Measurements from ENCODE around the gene SLC16A12.

DNA sequence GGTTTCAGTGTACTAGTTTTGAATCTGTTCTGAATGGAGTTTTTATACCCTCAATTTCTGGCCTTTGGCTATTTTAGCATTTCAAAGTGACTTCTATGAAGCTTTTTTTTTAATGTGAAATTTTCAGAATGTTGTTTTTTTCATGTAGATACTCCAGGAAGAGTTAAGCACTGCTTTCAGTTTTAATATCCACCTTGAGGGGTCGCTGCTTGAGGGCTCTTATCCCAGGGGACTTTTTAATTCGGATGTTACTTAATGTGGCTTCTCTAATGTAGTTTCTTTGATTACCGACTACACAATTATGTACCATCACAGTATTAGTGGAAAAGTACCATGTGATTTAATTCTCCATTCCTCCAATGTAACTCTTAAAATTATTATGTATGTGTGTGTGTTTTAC is 115.8 kb downstream of the SLC16A12 start:
- TF ChIP-seq POLR2A (IDR thresholded peaks at IDR 0.05; ENCODE audit: low read depth, low read length) (no peak), TAF1 (IDR thresholded peaks at IDR 0.05; ENCODE audit: borderline replicate concordance, low read depth, low read length) (no peak)
